Caki2 (cell line): Measurements from ENCODE around the gene C22orf39. TPM values are rescaled to one million over a fixed set of nuclear protein-coding genes. Genes with fewer than 3 reads are reported as not detected.
"Not testable (repeated sequence)": the region's sequence is repeated elsewhere in the genome, so short reads cannot be mapped to it uniquely, and the experiment has no call there.

ENCODE experiments used
- DNase-seq: peaks from one replicate; pipeline ENCODE4 v3.0.0-alpha.2; 2015; ENCODE audit warnings: low read depth
- in situ Hi-C: cut with HindIII; loops from 2 replicates; pipeline ENCODE4 v1.10.0; 2016; ENCODE audit warnings: low sequenced_read_pairs, low pct_unique_long_range_greater_than_20kb, mixed read lengths
- total RNA-seq: library from RNA; depleted of rRNA; stranded (reverse); fragments of >200 nt; shearing (Covaris generic); gene quantifications from 2 replicates; pipeline ENCODE4 v1.2.3, GENCODE V29; 2014; ENCODE audit warnings: low replicate concordance

C22orf39 gene
- total RNA-seq, 1 experiment from 2014 or later = 39.9 TPM

DNA sequence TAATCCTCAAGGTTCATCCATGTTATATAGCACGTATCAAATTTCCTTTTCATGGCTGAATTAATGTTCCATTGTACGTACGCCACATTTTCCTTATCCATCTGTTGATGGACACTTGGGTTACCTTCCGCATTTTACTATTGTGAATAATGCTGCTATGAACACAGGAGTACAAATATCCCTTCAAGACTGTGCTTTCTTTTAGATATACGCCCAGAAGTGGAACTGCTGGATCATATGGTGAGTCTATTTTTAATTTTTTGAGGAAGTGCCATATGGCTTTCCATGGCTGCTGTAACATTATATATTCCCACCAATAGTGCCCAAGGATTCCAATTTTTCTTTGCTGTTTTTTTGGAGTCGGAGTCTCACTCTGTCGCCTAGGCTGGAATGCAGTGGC, 9.2 kb downstream of the C22orf39 start:
- no peak for DNase-seq
- in situ Hi-C loops = no loop called here

DNA sequence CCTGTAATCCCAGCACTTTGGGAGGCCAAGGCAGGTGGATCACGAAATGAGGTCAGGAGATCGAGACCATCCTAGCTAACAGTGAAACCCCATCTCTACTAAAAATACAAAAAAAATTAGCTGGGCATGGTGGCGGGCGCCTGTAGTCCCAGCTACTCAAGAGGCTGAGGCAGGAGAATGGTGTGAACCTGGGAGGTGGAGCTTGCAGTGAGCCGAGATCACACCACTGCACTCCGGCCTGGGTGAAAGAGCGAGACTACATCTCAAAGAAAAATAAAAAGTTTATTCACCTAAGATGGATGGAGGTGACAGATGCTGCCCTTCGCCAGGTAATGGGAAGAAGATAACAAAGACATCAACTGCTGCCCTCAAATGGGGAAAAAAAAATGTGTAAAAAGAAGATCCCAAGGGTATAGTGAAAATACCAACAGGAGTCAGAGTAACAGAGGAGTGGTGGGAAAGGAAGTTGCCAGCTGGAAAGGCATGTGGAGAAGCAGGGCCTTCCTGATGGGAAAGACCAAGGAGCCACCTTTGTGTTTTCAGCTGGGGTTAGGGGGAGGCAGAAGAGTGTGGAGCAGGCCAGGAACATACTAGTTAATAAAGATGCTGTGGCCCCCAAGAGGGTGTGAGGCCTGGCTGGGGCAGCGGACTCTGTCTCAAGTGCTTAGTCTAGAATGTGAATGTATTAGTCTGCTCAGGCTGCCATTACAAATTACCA, 10.9 kb downstream of the C22orf39 start:
- in situ Hi-C loops = not testable (repeated sequence)

DNA sequence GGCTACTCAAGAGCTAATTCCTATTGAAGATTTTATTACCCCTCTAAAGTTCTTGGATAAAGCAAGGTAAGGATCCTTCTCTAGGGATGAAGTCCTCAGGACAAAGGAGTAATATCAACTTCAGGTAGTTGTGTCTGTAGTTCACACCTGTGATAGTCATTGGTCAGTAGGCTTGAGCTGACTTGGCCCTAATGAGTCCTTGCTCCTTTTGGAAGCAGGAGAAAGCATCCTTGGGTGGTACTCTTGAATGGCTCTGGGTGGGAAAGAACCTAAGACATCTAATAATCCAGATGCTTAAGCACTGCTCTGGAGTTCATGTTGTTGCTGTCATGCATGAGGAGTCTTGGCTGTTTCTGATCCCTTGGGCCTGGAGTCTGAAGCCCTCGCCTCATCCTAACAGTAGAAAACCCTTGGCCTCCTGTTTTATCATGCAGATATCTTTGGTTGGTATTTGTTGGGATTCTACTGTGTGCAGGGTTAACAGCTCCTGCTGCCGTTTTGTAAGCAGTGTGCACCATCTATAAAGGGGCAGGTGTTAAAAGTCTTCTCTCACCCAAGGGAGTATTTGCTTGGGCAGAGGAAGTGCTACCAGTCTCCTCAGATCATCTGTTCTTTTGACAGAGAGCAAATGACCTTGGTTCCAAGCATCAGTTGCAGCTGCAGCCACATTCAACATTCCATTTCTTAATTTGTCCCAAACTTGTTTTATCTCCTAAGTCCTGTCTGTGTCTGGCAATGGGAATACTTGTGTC, 12.5 kb downstream of the C22orf39 start:
- in situ Hi-C loops = no loop called here
- no peak for DNase-seq

More for the DNA sequence above, 10.9 kb downstream of the C22orf39 start:
- DNase-seq = not testable (repeated sequence)

DNA sequence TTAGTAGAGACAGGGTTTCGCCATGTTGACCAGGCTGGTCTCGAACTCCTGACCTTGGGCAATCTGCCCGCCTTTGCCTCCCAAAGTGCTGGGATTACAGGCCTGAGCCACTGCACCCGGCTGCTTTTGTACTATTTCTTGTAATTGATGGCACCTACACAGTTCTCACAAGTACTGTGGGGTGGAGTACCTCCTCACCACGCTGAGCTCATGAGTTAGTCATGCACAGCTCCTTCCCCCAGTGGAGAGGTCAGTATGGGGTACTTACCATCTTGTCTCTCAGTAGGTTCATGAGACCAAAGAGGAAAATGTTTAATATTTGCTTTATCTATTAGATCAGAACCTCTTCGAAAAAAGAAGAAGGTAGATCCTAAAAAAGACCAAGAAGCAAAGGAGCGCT, 13.1 kb downstream of the C22orf39 start:
- DNase-seq = no peak
- in situ Hi-C loops = no loop called here

DNA sequence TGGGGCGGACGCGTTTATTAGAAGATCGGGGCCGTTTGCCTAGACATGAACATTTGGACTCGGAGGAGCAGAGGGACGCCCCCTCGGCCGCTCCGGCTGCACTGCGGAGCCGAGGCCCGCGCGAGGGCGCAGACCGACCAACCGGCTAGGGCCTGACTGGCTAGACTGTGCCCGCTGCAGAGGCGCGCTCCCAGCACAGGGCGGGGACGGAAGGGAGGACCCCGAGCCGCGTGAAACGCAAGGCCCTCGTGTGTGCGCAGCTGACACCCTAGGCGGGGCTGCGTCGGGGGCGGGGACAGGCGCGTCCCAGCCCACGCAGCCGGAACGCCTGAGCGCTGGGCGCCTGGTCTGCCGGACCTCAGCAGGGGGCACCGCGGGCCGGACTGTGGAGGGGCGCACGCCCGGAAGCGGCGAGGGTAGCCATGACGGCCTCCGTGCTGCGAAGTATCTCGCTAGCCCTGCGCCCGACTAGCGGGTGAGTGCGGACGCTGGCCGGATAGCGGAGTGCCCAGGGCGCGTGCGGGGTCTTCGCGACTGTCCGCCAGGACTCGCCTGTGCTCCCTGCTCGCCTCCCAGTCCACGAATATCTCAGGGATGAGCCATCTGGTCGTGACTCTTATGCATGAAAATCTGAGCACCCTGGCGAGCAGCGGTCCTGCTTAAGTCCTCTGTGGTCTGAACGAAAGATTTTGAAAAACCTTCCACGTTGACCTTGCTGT, 15.2 kb downstream of the C22orf39 start, which contains the start of gene MRPL40:
Gene MRPL40 (plus strand): TSS at position 413 of the 719 bp plus-strand sequence. CDS start 10 bp downstream, at position 423.
- in situ Hi-C loops = no loop called here
- DNase-seq = peak; percentile 96

DNA sequence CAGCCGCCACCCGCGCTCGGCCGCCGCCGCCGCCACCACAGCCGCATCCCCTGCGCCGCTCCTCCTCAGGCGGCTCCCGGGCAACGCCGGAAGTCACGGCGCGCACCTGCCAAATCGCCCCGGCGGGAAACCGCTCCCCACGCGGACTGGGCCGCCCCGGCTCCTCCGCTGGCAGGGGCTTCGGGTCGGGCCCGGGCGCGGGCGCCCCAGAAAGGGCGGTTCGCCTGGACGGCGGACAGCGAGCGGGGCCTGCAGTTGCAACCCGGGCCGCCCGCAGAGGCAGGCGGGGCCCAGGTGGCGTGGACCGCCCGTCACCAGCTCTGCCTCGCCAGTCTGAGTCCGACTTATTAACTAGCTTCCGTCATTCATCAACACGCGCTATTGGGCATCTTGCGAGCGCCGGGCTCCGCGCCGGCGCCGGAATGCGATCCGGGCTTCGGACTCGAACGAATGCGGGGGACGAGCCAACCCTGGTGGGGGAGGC, 15.8 kb downstream of the C22orf39 start, which contains the start of gene HIRA:
Gene HIRA (minus strand): TSS at position 85 of the 484 bp plus-strand sequence. CDS start 257 bp downstream, outside the sequence.
- in situ Hi-C loops = no loop called here
- peak; percentile 87 for DNase-seq

DNA sequence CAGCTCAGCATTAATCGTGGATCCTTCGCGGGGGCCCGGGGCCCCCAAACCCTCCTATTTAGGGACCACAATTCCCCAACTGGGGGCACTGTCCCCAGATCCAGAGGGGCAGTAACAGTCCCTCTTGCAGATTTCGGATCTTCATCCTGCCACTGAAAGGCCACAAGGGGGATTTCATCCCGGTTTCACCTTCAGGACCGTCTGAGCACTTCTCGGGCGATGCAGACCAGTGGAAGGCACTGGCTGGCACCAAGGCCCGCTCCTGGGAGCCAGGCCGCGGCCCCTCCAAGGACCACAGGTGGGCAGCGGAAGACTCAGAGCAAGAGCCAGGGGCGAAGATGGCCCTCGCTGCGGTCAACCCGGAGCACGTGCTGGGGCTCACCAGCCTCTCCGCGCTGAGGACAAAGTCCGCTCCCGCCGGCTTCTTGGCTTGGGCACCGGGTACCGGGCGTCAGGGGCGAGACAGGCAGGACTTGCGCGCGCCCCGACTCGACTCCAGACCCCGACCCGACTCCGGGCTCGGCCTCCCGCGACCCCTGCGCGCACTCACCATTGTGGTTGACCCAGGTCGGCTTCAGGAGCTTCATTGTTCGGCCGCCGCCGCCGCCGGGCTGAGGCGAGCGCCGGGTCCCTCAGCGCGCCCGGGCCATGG, 16.5 kb downstream of the C22orf39 start:
- in situ Hi-C loops = no loop called here
- DNase-seq = peak; percentile 51

DNA sequence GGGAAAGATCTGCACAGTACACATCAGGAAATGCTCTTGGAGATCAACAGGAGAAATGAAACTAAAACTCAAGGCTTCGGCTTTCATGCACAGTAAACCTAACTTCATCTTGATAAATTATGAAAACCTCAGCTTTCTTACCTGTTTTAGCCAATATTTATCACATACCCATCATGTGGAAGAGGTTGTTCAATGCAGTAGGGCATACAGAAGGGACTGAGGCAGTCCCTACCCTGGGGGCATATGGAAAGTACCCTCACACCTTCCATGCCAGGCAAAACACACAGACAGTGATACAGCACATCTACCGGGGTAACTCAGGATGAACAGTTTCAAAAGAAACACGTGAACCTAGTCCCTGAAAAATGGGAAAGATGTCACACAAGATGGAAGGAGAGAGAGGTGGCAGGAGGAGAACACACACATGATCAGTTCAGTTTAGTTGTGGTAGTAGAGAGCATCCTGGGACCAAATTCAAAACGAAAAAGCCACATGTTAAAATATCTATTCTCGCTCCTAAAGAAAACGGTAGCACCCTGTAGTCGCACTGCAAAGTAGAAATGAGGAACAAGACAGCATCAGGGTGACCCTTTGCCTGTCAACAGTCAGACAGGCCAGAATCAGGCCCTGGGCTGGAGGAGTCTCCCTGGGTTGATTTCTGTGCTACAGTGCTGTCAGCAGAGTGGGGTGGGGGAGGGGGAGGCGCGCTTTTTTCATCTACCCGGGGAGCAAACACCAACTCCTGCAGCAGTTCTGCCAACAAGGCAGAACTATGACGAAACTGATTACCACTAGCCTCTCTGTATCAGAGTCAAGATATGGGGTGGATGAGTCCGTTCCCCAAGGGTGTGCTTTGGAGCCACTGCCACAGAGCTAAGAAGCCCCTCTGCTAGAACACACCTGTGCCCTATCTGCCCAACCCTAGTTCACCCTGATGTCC, 17.3 kb downstream of the C22orf39 start:
- DNase-seq = peak; percentile 32
- in situ Hi-C loops = no loop called here

DNA sequence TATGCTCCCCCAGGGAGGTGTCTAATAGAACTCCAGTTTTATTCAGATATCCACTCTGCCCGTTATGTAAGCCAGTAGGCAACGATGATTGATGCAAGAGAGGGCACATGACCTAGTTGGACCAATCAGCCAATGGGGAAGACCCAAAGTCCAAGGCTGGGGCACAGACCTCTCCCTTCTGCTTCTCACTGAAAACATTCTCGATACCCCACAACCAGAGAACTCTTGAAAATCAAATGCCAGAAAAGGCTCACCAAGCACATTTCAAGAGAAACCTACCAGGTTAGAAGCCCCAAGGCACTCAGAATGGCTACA, 23.4 kb downstream of the C22orf39 start:
- no peak for DNase-seq
- in situ Hi-C loops = no loop called here

DNA sequence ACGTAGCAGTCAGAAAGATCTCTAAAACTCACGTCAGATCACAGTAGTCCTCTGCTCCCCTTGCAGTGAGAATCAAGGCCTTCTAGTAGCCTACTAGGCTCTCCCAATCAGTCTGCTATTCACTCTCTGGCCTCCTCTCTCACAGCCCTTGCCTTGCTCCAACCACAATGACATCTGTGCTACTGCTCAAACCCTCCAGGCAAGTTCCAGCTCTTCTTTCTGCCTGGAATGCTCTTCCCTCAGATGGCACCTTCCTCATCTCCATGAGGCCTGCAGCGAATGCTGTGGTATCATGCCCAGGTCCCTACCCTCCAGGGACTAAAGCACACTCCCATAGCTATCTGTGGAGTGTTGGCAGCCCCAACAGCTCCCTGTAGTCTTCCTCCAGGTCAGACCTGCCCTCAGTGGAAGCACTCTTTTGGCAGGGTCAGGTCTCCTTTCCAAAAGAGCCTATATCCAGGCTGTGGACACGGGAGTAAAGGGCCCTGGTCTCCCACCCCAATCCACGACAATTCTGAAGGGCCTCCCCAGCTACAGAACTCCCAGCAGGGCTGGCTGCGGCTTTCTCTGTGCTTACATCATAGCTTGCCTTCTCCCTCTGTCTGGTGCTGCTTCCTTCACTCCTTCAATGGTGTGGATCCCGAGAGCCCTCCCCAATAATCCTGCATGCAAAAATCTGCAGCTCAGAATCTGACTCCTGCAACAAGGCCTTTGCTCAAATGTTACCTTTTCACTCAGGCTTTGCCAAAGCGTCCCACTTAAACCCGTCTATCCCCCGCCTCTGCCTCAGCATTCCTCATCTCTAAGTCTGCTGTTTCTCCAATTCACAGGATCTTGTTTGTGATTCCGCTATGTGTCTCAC, 24.8 kb downstream of the C22orf39 start:
- in situ Hi-C loops = no loop called here

DNA sequence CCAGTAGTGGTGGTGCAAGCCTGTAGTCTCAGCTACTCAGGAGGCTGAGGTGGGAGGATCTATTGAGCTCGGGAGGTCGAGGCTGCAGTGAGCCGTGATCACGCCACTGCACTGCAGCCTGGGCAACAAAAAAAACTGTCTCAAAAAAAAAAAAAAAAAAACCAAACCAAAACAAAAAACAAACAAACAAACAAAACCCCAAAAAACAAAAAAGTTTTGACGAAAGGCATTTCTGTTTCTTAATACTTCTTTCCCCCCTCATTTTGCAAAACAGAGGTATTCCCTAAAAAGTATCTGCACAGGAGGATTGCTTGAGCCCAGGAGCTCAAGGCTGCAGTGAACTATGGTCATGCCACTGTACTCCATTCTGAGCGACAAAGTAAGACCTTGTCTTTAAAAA, 27.2 kb downstream of the C22orf39 start:
- no peak for DNase-seq
- in situ Hi-C loops = no loop called here

More for the DNA sequence above, 24.8 kb downstream of the C22orf39 start:
- no peak for DNase-seq

DNA sequence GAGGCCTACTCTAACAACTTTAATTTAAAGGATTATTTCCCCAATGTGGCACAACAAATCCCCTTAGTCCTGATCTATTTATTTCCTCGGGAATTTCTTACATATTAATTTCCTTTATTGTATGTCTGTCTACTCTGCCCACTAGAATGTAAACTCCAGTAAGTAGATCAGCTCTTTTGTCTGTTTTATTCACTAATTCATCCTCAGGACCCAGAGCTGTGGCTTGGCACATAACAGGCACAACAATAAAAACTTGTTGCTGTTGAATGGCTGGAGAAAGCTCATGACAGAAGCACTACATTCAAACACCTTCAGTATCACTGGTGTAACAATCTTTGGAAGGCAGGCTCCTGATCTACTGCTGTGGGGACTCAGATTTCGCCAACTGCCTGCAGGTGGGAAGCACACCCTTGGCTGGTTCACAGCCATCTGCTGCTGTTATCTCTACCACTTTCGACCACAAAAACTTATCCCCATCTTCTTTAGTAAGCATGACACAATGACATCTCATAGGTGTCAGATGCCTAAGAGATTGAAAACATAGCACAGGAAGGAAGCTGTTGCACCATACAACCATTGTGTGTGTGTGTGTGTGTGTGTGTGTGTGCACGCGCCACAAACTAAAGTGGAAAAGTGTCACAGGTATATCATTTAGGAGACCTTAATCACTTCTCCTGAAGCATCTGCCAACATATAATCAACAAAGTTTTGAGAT, 27.9 kb downstream of the C22orf39 start:
- in situ Hi-C loops = no loop called here
- no peak for DNase-seq

DNA sequence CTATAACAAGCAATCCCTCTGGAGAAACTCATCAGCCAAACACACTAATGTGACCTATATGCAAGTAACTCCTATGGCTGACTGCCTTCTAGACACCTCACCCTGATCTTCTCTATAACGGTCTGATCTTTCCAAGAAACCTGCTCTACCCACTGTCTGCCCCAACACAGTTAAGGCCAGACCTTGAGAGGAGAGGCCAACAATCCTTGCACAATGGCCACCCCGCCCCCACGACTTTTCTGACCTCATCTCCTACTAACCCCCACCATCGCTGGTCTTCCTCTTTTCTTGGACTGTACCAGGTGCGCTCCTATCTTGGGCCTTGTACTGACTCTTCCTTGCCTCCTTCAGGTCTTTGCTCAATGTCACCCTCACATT, 28.4 kb downstream of the C22orf39 start:
- in situ Hi-C loops = no loop called here

DNA sequence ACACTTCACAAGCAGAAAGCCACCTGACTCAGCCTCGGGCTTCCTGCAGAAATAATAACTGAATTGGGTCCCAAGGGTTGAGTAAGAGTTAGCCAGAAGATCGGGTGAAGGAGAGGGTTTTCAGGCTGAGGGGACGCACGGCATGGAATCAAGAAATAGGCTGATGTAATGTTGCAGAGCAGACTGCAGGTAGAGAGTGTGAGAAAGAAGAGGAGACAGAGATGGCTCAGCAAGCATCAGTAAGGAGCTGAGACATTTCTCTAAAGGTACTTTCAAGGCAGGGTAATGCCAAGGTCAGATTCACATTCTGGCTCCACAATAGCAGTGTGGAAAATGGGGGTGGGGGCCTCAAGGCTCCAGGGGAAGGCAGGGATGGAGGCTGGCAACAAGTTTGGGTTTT, 34.6 kb downstream of the C22orf39 start:
- DNase-seq = no peak
- in situ Hi-C loops = no loop called here

More for the DNA sequence above, 28.4 kb downstream of the C22orf39 start:
- DNase-seq = no peak

DNA sequence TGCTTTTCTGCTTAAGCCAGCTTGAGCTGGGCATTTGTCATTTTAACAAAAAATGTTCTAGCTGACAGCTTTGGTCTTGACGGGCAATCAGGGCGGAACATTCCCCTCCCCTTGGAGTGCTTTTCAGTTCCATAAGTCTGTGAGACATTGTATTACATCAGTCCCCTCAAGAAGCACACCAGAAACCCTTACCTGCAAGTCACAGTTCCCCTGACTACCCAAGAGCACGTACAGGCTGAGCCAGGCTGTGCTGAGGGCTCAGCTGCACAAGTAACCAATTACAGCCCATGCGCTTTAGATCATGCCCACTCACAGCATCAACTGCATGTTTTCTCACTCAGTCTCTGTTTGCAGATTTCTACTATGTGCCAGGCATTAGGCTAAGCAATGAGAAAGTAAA, 35.0 kb downstream of the C22orf39 start:
- in situ Hi-C loops = no loop called here
- no peak for DNase-seq

DNA sequence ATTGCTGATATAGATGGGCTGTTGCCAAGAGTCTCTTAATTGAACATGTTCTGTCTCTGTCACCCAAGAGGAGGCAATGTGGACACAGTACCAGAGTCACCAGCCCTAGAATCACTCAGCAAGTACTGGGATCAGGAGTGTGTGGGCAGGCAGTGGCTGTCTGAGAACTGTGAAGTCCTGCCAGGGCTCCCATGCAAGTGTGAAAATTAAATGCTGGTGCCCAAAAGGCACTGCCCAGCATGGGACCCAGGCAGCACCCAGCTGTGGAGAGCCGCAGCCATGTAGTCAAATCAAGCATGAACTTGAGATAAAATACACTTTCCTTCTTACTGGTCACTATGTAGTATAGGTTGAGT, 35.8 kb downstream of the C22orf39 start:
- in situ Hi-C loops = no loop called here

More for the DNA sequence above, 35.8 kb downstream of the C22orf39 start:
- DNase-seq = no peak
